Calu3 (cell line): ENCODE measurements around the gene ST8SIA4. TPM values are rescaled to one million over a fixed set of nuclear protein-coding genes. Genes with fewer than 3 reads are reported as not detected.

Source experiments
- BruUV-seq: library from RNA; stranded (reverse); fragments of 400-500 nt; replicated peaks from 2 replicates; lab custom pipeline; 2021; lab: Mats Ljungman, UMichigan
- CTCF ChIA-PET: fragments of 300-600 bp; sonication (Branson Sonifier 250); formaldehyde crosslinking; loops from one replicate; lab custom pipeline; 2022; ENCODE audit warnings: antibody characterized with exemption; lab: Charles Lee
- DNase-seq: peaks from one replicate; pipeline ENCODE4 v3.0.0; 2022
- H3K27ac Mint-ChIP-seq: one replicate; pipeline ENCODE4 v1.8.0; 2022; ENCODE audit warnings: mixed read lengths; ENCODE audit not compliant: unreplicated experiment
- H3K27me3 Mint-ChIP-seq: one replicate; pipeline ENCODE4 v1.8.0; 2022; ENCODE audit warnings: mixed read lengths; ENCODE audit not compliant: unreplicated experiment
- H3K36me3 Mint-ChIP-seq: one replicate; pipeline ENCODE4 v1.8.0; 2022; ENCODE audit warnings: mild to moderate bottlenecking, moderate library complexity, mixed read lengths; ENCODE audit not compliant: insufficient read depth, unreplicated experiment
- H3K4me1 Mint-ChIP-seq: one replicate; pipeline ENCODE4 v1.8.0; 2022; ENCODE audit warnings: mild to moderate bottlenecking, low read depth, mixed read lengths; ENCODE audit not compliant: unreplicated experiment
- H3K4me3 Mint-ChIP-seq: one replicate; pipeline ENCODE4 v1.8.0; 2022; ENCODE audit warnings: mild to moderate bottlenecking, low read depth, moderate library complexity, mixed read lengths; ENCODE audit not compliant: unreplicated experiment
- H3K9me3 Mint-ChIP-seq: one replicate; pipeline ENCODE4 v1.8.0; 2022; ENCODE audit warnings: low read depth, mixed read lengths; ENCODE audit not compliant: unreplicated experiment
- intact Hi-C: fragments of 100-400 bp; cut with micrococcal nuclease; formaldehyde crosslinking; loops from one replicate; pipeline ENCODE4 v1.10.0; 2022; ENCODE audit not compliant: unreplicated experiment
- total RNA-seq: library from RNA; stranded (reverse); gene quantifications from 2 replicates; pipeline ENCODE4 v1.2.3, GENCODE V29; 2022
- TF ChIP-seq, protein P1 (sequence below): fragments of 200-600 bp; IDR thresholded peaks from one replicate; pipeline ENCODE4 v1.8.0; 2022; ENCODE audit warnings: antibody characterized with exemption; ENCODE audit not compliant: unreplicated experiment

ST8SIA4 gene
- total RNA-seq, 1 experiment from 2014 or later: not detected

DNA sequence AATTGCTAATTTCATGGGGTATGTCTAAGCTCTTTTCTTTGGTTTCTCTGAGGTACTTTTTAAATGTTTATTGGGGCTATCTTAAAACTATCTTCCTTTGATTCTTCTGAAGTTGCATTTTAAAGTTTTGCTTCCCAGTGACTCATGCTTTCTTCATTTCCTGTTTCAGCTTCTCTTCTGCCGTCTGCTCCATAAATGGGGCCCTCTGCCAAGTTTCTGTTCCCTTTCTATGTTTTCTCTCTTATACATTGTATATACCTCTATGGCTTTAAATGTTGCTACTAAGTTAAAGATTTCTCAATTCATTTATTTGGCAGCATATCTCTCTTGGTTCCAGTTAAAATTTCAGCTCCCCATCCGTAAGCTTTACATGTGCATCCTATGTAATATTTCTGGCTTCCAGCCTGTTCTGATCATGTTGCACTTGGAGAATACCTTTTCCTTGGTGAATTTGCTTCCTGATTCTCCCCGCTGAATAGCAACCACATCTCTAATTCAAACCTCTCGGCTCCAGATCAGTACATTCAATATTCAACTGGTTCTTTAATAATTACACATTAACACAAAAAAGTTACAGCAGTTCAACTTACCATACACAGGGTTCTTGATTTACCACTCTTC is 125.3 kb downstream of the ST8SIA4 start:
- intact Hi-C loops: loop anchor here (5.0 kb wide), 1 partner anchor 115 kb away; no protein-coding TSS in a partner anchor
- H3K27me3 Mint-ChIP-seq: no peaks in the 10 kb centered on the region
- CTCF ChIA-PET: interaction anchor here (0.5 to 0.7 kb wide), 2 partner anchors 10 to 725 kb away, joined by 3 to 4 read pairs; no protein-coding TSS in a partner anchor
- H3K4me3 Mint-ChIP-seq: peak overlapping the region; percentile 41
- peak; percentile 47 for DNase-seq
- H3K27ac Mint-ChIP-seq: peak overlapping the region; percentile 89
- H3K9me3 Mint-ChIP-seq: no peaks in the 10 kb centered on the region
- no peaks in the 10 kb centered on the region for H3K36me3 Mint-ChIP-seq
- TSS peak; percentile 44 for BruUV-seq
- H3K4me1 Mint-ChIP-seq: peaks cover 33% of the 10 kb centered on the region
- TF ChIP-seq, protein P1, sequence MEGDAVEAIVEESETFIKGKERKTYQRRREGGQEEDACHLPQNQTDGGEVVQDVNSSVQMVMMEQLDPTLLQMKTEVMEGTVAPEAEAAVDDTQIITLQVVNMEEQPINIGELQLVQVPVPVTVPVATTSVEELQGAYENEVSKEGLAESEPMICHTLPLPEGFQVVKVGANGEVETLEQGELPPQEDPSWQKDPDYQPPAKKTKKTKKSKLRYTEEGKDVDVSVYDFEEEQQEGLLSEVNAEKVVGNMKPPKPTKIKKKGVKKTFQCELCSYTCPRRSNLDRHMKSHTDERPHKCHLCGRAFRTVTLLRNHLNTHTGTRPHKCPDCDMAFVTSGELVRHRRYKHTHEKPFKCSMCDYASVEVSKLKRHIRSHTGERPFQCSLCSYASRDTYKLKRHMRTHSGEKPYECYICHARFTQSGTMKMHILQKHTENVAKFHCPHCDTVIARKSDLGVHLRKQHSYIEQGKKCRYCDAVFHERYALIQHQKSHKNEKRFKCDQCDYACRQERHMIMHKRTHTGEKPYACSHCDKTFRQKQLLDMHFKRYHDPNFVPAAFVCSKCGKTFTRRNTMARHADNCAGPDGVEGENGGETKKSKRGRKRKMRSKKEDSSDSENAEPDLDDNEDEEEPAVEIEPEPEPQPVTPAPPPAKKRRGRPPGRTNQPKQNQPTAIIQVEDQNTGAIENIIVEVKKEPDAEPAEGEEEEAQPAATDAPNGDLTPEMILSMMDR: no peak

DNA sequence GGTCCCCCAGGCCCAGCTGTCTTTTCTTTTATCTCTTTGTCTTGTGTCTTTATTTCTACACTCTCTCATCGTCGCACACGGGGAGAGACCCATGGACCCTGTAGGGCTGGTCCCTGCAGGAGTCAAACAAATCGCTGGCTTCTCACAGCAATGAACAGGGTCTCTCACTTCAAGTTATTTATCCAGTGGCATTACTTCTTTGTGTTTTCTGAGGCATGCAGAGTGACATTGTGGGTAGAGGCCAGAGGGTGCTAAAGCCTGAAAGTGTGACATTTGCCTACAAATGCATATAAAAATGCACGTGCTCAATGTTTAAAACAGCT is 127.6 kb downstream of the ST8SIA4 start:
- TF ChIP-seq, protein P1: no peak
- intact Hi-C loops: loop anchor here (5.0 kb wide), 1 partner anchor 117 kb away; no protein-coding TSS in a partner anchor
- no peaks in the 10 kb centered on the region for H3K36me3 Mint-ChIP-seq
- H3K27me3 Mint-ChIP-seq: no peaks in the 10 kb centered on the region
- no TSS peak for BruUV-seq
- H3K4me1 Mint-ChIP-seq: peaks cover 33% of the 10 kb centered on the region
- H3K9me3 Mint-ChIP-seq: no peaks in the 10 kb centered on the region
- H3K4me3 Mint-ChIP-seq: no peak overlapping the region
- H3K27ac Mint-ChIP-seq: no peak overlapping the region
- no peak for DNase-seq
- CTCF ChIA-PET: no interaction called here

DNA sequence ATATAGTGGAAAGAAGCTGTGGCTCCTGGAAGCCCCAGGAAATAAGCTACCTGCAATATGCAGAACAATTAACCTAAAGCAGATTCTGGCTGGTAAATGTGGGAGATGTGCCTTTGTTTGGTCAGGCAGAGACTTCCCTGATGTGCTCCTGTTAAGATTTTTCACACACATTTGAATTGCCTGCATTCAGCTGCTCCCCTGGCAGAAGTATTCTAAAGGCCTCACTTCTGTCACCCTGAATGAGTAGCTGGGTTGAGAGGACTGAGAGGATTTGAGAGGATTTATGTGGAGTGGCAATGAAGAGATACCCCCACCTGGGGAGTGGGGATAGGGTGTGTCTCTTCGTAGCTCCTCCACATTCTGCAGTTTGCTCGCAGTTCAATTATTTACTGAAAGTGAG is 130.5 kb downstream of the ST8SIA4 start:
- TF ChIP-seq, protein P1: no peak
- no peaks in the 10 kb centered on the region for H3K27me3 Mint-ChIP-seq
- intact Hi-C loops: no loop called here
- H3K4me1 Mint-ChIP-seq: peaks cover 14% of the 10 kb centered on the region
- no peak for DNase-seq
- H3K9me3 Mint-ChIP-seq: peaks cover 3% of the 10 kb centered on the region
- no peak overlapping the region for H3K4me3 Mint-ChIP-seq
- H3K27ac Mint-ChIP-seq: no peak overlapping the region
- CTCF ChIA-PET: no interaction called here
- BruUV-seq: no TSS peak
- no peaks in the 10 kb centered on the region for H3K36me3 Mint-ChIP-seq

DNA sequence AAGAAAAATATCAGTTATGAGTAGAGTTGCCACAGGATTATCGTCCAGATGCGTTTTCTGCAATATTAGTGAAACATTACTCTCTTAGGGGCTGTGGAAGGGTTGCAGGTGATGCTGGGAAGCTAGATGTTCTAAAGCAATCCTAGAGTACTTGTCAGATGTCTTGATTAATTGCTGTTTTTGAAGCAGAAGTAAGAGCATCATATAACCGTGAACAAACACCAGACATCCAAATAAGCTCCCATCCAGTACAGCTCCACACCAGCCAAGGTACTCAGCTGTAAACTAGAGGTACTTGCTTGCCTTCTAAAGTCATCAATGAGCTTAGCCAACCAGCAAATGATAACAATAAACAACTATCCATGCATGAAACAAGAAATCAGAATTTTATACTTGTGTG is 131.1 kb downstream of the ST8SIA4 start:
- H3K27ac Mint-ChIP-seq: no peak overlapping the region
- H3K9me3 Mint-ChIP-seq: peaks cover 3% of the 10 kb centered on the region
- no TSS peak for BruUV-seq
- no peak overlapping the region for H3K4me3 Mint-ChIP-seq
- TF ChIP-seq, protein P1: no peak
- CTCF ChIA-PET: no interaction called here
- intact Hi-C loops: no loop called here
- no peaks in the 10 kb centered on the region for H3K27me3 Mint-ChIP-seq
- H3K36me3 Mint-ChIP-seq: no peaks in the 10 kb centered on the region
- DNase-seq: no peak
- H3K4me1 Mint-ChIP-seq: peaks cover 10% of the 10 kb centered on the region
